Measurements from ENCODE around the gene EGFR. TPM values are rescaled to one million over a fixed set of nuclear protein-coding genes. Genes with fewer than 3 reads are reported as not detected.
A peak's percentile ranks its signal among the peaks of the same experiment; 100 is the strongest.

EGFR gene
- total RNA-seq, 2 donors from 2014 or later: 21.1 to 22.5 TPM

DNA sequence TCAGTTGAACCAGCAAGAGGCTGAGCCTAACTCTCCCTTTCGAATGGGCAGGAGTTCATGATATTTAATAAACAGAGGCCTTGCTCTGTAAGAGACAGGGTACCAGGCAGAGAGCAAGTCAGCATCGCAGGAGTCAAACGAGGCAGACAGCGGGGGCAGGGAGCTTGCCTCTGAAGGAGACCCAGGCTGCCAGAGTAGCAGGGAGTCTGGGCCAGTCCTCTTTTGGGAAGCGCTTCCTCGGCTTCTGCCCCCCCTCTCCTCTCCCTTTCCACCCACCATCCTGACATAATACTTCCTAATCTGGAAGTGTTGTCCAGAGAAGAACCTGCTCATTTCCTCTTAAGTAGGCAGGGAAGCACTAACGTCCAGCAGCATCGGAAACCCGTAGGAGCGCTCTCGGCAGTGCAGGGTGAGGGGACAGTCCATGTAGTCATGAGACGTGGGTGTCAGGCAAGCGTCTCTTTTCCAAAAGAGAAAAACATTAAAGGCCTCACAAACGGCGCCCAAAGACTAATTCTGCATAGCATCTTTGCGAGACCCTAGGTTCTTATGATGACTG lies 171.1 kb downstream of the EGFR start:
- H3K9me3 ChIP-seq: no peaks in the 10 kb centered on the region
- TF ChIP-seq, protein P1, sequence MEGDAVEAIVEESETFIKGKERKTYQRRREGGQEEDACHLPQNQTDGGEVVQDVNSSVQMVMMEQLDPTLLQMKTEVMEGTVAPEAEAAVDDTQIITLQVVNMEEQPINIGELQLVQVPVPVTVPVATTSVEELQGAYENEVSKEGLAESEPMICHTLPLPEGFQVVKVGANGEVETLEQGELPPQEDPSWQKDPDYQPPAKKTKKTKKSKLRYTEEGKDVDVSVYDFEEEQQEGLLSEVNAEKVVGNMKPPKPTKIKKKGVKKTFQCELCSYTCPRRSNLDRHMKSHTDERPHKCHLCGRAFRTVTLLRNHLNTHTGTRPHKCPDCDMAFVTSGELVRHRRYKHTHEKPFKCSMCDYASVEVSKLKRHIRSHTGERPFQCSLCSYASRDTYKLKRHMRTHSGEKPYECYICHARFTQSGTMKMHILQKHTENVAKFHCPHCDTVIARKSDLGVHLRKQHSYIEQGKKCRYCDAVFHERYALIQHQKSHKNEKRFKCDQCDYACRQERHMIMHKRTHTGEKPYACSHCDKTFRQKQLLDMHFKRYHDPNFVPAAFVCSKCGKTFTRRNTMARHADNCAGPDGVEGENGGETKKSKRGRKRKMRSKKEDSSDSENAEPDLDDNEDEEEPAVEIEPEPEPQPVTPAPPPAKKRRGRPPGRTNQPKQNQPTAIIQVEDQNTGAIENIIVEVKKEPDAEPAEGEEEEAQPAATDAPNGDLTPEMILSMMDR (IDR thresholded peaks at IDR 0.05): no peak
- DNase-seq (ENCODE audit: low spot score): no peak
- peaks cover 0 to 42% of the 10 kb centered on the region in 2 donors for H3K4me1 ChIP-seq
- peaks cover 13% of the 10 kb centered on the region for H3K36me3 ChIP-seq
- H3K27me3 ChIP-seq: no peaks in the 10 kb centered on the region
- H3K27ac ChIP-seq: no peak overlapping the region
- H3K4me3 ChIP-seq: no peak overlapping the region

DNA sequence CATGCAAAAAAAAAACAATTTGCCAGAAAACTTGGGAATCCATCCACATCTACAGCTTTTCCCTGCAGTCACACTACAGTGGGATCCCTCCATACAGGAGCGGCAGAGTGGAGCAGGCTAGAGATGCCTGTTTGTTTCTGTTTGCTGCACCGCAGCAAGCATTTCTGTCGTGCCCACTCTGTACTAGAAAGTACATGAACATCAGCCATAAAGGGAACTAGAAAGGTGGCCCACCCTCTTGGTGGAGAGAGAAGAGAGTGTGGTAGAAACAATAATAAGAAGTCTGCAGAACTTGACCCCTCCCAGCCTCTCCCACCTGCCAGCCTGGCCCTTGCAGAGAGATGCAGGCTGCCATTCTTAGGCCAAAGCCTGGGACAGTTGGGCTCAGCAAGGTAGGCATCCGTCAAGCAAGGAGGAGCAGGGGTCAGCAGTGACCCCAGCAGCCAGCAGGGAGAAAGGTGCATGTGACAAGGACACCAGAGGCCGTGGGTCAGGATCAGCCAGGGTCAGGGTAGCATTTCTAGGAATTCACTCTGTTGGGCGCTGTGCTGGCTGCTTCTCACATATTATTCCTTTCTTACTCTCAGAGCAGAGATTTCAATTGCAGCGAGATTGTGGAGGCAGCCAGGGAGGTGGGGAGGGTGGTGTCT lies 171.8 kb downstream of the EGFR start:
- Histone ChIP-seq H3K36me3 (peaks cover 13% of the 10 kb centered on the region), H3K4me1 (peaks cover 0 to 42% of the 10 kb centered on the region in 2 donors), H3K27ac (no peak overlapping the region)

DNA sequence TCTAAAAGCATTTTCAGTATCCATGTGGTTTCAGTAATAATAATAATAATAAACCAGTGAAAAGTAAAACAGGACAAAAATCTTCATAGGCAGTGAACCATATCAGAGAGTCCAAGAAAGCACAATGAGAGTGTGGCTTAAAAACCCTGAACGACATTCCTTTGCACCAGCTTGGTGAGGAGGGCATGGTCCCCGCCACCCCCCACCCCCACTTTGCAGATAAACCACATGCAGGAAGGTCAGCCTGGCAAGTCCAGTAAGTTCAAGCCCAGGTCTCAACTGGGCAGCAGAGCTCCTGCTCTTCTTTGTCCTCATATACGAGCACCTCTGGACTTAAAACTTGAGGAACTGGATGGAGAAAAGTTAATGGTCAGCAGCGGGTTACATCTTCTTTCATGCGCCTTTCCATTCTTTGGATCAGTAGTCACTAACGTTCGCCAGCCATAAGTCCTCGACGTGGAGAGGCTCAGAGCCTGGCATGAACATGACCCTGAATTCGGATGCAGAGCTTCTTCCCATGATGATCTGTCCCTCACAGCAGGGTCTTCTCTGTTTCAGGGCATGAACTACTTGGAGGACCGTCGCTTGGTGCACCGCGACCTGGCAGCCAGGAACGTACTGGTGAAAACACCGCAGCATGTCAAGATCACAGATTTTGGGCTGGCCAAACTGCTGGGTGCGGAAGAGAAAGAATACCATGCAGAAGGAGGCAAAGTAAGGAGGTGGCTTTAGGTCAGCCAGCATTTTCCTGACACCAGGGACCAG lies 172.5 kb downstream of the EGFR start:
- TF ChIP-seq, protein P1 (IDR thresholded peaks at IDR 0.05): no peak
- Histone ChIP-seq H3K27ac (no peak overlapping the region), H3K4me1 (peaks cover 0 to 42% of the 10 kb centered on the region in 2 donors), H3K36me3 (peaks cover 13% of the 10 kb centered on the region), H3K4me3 (no peak overlapping the region), H3K9me3 (no peaks in the 10 kb centered on the region), H3K27me3 (no peaks in the 10 kb centered on the region)
- no peak for DNase-seq (ENCODE audit: low spot score)

More for the DNA sequence above, 171.8 kb downstream of the EGFR start:
- no peaks in the 10 kb centered on the region for H3K27me3 ChIP-seq
- H3K4me3 ChIP-seq: no peak overlapping the region
- no peak for DNase-seq (ENCODE audit: low spot score)
- no peaks in the 10 kb centered on the region for H3K9me3 ChIP-seq
- TF ChIP-seq, protein P1 (IDR thresholded peaks at IDR 0.05): no peak

DNA sequence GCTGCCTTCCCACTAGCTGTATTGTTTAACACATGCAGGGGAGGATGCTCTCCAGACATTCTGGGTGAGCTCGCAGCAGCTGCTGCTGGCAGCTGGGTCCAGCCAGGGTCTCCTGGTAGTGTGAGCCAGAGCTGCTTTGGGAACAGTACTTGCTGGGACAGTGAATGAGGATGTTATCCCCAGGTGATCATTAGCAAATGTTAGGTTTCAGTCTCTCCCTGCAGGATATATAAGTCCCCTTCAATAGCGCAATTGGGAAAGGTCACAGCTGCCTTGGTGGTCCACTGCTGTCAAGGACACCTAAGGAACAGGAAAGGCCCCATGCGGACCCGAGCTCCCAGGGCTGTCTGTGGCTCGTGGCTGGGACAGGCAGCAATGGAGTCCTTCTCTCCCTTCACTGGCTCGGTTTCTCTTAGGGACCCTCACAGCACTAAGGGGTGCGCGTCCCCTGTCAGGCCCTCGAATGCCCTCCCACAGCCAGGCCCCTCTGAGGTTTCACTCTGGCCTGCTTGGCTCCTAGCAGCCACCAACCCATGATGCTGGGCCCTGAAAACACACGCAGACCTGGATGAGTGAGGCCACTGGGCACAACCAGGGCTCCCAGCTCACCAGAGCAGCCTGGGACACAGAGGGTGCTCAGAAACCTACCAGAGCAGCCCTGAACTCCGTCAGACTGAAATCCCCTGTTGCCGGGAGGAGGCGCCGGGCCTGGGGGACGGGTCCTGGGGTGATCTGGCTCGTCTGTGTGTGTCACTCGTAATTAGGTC lies 173.3 kb downstream of the EGFR start:
- DNase-seq (ENCODE audit: low spot score): no peak
- H3K4me1 ChIP-seq: peaks cover 0 to 41% of the 10 kb centered on the region in 2 donors
- peak overlapping the region; percentile 7 to 22 for H3K27ac ChIP-seq
- peaks cover 13% of the 10 kb centered on the region for H3K36me3 ChIP-seq
- H3K27me3 ChIP-seq: no peaks in the 10 kb centered on the region
- no peaks in the 10 kb centered on the region for H3K9me3 ChIP-seq
- TF ChIP-seq, protein P1 (IDR thresholded peaks at IDR 0.05): no peak
- no peak overlapping the region for H3K4me3 ChIP-seq

DNA sequence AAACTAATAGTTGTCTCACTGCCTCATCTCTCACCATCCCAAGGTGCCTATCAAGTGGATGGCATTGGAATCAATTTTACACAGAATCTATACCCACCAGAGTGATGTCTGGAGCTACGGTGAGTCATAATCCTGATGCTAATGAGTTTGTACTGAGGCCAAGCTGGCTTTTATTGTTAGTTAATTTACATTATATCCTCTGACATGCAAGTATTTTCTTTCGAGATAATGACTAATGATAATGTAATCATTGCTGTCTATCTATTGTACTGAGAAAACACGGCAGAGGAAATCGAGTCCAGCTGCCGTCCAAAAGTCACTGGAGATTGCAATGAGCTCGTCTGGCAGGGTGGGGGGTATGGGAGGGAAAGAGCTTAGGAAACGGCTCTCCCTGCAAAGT lies 173.9 kb downstream of the EGFR start:
- no peaks in the 10 kb centered on the region for H3K9me3 ChIP-seq
- peaks cover 13% of the 10 kb centered on the region for H3K36me3 ChIP-seq
- DNase-seq (ENCODE audit: low spot score): no peak
- no peak overlapping the region for H3K4me3 ChIP-seq
- H3K27me3 ChIP-seq: no peaks in the 10 kb centered on the region
- TF ChIP-seq, protein P1 (IDR thresholded peaks at IDR 0.05): no peak
- peak overlapping the region; percentile 7 to 22 for H3K27ac ChIP-seq
- H3K4me1 ChIP-seq: peaks cover 0 to 35% of the 10 kb centered on the region in 2 donors
